Smooth muscle cell (in vitro differentiated cells): Measurements from ENCODE around the gene ELF2. TPM values are rescaled to one million over a fixed set of nuclear protein-coding genes. Genes with fewer than 3 reads are reported as not detected.
"Not testable (repeated sequence)": the region's sequence is repeated elsewhere in the genome, so short reads cannot be mapped to it uniquely, and the experiment has no call there.

Source experiments
- DNase-seq: peaks from one replicate; lab custom pipeline; 2025; ENCODE audit not compliant: unreplicated experiment; lab: John Stamatoyannopoulos, UW
- H2AFZ ChIP-seq: fragments of 200-600 bp; sonication (generic); 2 replicates; pipeline ENCODE4 v1.6.0; 2016; ENCODE audit warnings: antibody characterized with exemption, low read depth, mild to moderate bottlenecking
- H3F3A ChIP-seq: fragments of 200-600 bp; sonication (generic); 2 replicates; pipeline ENCODE4 v1.6.0; 2017; ENCODE audit warnings: antibody characterized with exemption, low read depth
- H3K27ac ChIP-seq: fragments of 200-600 bp; sonication (generic); 2 replicates; pipeline ENCODE4 v1.5.1; 2016; ENCODE audit warnings: low read depth, mild to moderate bottlenecking
- H3K27me3 ChIP-seq: fragments of 200-600 bp; sonication (generic); 2 replicates; pipeline ENCODE4 v1.6.1; 2016; ENCODE audit warnings: low read depth, mild to moderate bottlenecking
- H3K36me3 ChIP-seq: fragments of 200-600 bp; sonication (generic); 2 replicates; pipeline ENCODE4 v1.5.1; 2016; ENCODE audit warnings: low read depth
- H3K4me1 ChIP-seq: fragments of 200-600 bp; sonication (generic); 2 replicates; pipeline ENCODE4 v1.5.1; 2016; ENCODE audit warnings: low read depth
- H3K4me2 ChIP-seq: fragments of 200-600 bp; sonication (generic); 2 replicates; pipeline ENCODE4 v1.6.0; 2016; ENCODE audit warnings: mild to moderate bottlenecking
- H3K4me3 ChIP-seq: fragments of 200-600 bp; sonication (generic); 2 replicates; pipeline ENCODE4 v1.5.1; 2016; ENCODE audit warnings: mild to moderate bottlenecking
- H3K79me2 ChIP-seq: fragments of 200-600 bp; sonication (generic); 2 replicates; pipeline ENCODE4 v1.6.0; 2016; ENCODE audit warnings: low read depth, mild to moderate bottlenecking
- H3K9ac ChIP-seq: fragments of 200-600 bp; sonication (generic); 2 replicates; pipeline ENCODE4 v1.6.0; 2016; ENCODE audit warnings: low read depth
- H3K9me3 ChIP-seq: fragments of 200-600 bp; sonication (generic); replicated peaks from 2 replicates; pipeline ENCODE4 v1.5.1; 2016; ENCODE audit warnings: low read depth
- H4K20me1 ChIP-seq: fragments of 200-600 bp; sonication (generic); 2 replicates; pipeline ENCODE4 v1.6.0; 2016; ENCODE audit warnings: low read depth
- WGBS: methylation state at CpG from one replicate; pipeline ENCODE4 v1.1.7; 2016; ENCODE audit warnings: low lambda C conversion rate; 5-methylcytosine and 5-hydroxymethylcytosine counted together
- polyA plus RNA-seq: library from polyadenylated mRNA; unstranded; fragments of >200 nt; fragmentation: Nextera tagmentation; extraction: Ambion mirVana; gene quantifications from 2 replicates; pipeline ENCODE4 v1.2.1, GENCODE V29; 2016
- total RNA-seq: library from RNA; depleted of rRNA; stranded (reverse); fragments of >200 nt; gene quantifications from 2 replicates; pipeline ENCODE4 v1.2.3, GENCODE V29; 2014
- TF ChIP-seq, protein P1 (sequence below): fragments of 200-600 bp; sonication (generic); IDR thresholded peaks from 2 replicates; pipeline ENCODE4 v1.5.1; 2017; ENCODE audit warnings: borderline replicate concordance, mild to moderate bottlenecking, antibody characterized with exemption; ENCODE audit not compliant: insufficient read depth, poor library complexity, severe bottlenecking

The ELF2 gene
- total and polyA plus RNA-seq, 2 experiments from 2014 or later = 26.1 to 37.2 TPM

DNA sequence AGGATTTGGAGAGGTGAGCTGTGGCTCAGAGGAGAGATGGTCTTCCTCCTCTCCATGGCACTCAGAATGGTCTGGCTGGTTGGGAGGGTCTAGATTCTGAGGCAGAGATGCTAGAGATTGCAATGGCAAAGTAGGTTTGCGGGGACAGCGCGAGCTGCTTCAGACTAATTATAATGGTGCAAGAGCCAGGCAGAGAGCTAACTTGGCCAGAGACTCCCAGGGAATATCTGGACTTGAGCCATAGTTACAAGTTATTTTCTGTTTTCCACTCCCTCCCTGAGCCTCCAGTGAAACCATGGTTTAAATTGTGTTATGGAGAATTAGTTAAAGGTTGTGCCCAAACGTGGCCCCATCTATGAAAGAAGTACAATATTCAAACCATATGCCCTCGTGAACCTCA lies 44.7 kb upstream of the ELF2 start:
- Histone ChIP-seq H3K36me3 (no peaks in the 10 kb centered on the region), H3F3A (no peaks in the 10 kb centered on the region), H2AFZ (no peak overlapping the region), H3K9ac (no peak overlapping the region), H3K4me2 (no peak overlapping the region), H3K4me3 (no peak overlapping the region), H3K4me1 (no peaks in the 10 kb centered on the region), H3K79me2 (no peaks in the 10 kb centered on the region), H3K9me3 (no peaks in the 10 kb centered on the region), H4K20me1 (no peaks in the 10 kb centered on the region), H3K27me3 (no peaks in the 10 kb centered on the region), H3K27ac (no peak overlapping the region)
- DNase-seq = no peak
- 91% methylated on average over 5 of the region's 5 CpGs for WGBS
- TF ChIP-seq, protein P1, sequence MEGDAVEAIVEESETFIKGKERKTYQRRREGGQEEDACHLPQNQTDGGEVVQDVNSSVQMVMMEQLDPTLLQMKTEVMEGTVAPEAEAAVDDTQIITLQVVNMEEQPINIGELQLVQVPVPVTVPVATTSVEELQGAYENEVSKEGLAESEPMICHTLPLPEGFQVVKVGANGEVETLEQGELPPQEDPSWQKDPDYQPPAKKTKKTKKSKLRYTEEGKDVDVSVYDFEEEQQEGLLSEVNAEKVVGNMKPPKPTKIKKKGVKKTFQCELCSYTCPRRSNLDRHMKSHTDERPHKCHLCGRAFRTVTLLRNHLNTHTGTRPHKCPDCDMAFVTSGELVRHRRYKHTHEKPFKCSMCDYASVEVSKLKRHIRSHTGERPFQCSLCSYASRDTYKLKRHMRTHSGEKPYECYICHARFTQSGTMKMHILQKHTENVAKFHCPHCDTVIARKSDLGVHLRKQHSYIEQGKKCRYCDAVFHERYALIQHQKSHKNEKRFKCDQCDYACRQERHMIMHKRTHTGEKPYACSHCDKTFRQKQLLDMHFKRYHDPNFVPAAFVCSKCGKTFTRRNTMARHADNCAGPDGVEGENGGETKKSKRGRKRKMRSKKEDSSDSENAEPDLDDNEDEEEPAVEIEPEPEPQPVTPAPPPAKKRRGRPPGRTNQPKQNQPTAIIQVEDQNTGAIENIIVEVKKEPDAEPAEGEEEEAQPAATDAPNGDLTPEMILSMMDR = no peak

DNA sequence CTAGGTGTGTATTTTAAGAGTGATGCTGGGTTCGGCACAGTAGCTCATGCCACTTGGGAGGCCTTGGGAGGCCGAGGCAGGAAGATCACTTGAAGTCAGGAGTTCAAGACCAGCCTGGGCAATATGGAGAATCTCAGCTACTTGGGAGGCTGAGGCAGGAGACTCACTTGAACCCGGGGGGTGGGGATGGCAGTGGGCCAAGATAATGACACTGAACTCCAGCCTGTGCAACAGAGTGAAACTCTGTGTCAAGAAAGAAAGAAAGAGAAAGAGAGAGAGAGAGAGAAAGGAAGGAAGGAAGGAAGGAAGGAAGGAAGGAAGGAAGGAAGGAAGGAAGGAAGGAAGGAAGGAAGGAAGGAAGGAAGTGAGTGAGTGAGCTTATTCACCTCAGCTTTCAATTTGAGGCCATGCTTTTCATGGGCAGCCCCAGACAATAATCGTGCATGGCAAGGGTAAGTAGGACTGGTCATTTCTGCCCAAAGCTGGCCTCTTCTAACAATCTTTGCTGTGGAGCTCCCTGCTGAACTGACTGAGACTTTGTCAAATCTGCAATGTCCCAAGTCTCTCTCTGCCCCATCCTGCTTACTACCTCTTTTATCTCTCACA lies 42.5 kb upstream of the ELF2 start:
- DNase-seq = no peak
- 89% methylated on average over 4 of the region's 4 CpGs for WGBS
- Histone ChIP-seq H3F3A (no peaks in the 10 kb centered on the region), H3K36me3 (no peaks in the 10 kb centered on the region), H3K4me1 (no peaks in the 10 kb centered on the region), H3K4me3 (no peak overlapping the region), H2AFZ (no peak overlapping the region), H4K20me1 (no peaks in the 10 kb centered on the region), H3K9me3 (no peaks in the 10 kb centered on the region), H3K9ac (no peak overlapping the region), H3K4me2 (no peak overlapping the region), H3K79me2 (no peaks in the 10 kb centered on the region), H3K27ac (no peak overlapping the region), H3K27me3 (no peaks in the 10 kb centered on the region)
- TF ChIP-seq, protein P1 = no peak

DNA sequence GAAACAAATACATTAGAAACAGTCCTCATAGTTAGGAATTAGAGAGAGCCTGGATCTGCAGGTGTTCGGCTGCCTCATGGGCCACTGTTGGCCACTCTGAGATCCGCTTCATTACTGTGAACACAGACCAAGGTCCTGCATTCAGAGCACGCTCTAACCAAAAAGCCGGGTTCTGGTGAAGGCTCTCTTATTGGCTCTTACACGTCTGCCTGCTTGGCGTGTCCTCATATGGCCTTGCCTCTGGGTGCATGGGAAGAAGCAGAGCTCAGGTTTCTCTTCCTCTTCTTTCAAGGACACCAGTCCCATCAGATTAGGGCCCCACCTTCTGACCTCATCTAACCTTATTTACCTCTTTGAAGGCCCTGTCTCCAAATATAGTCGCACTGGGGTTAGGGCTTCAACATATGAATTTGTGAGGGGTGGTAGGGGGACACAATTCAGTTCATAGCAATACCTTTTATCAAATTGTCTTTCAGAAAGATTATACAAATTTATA lies 37.1 kb upstream of the ELF2 start:
- TF ChIP-seq, protein P1 = no peak
- no peak overlapping the region for H2AFZ ChIP-seq

DNA sequence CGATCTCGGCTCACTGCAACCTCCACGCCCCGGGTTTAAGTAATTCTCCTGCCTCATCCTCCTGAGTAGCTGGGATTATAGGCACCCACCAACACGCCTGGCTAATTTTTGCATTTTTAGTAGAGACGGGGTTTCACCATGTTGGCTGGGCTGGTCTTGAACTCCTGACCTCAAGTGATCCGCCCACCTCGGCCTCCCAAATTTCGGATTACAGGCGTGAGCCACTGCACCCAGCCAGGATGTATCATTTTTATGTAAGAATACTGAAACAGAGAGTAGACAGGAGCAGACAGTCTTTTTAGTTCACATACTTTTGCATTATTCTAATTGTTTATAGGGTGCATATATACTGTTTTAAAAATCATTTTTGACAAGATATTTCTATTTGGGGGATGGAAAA lies 36.6 kb upstream of the ELF2 start:
- 94% methylated on average over 10 of the region's 10 CpGs for WGBS
- not testable (repeated sequence) for H3K79me2 ChIP-seq

More for the DNA sequence above, 37.1 kb upstream of the ELF2 start:
- Histone ChIP-seq H4K20me1 (no peaks in the 10 kb centered on the region), H3K4me3 (no peak overlapping the region), H3K36me3 (no peaks in the 10 kb centered on the region), H3K4me1 (no peaks in the 10 kb centered on the region), H3K9ac (no peak overlapping the region), H3F3A (no peaks in the 10 kb centered on the region), H3K27ac (no peak overlapping the region), H3K9me3 (no peaks in the 10 kb centered on the region), H3K4me2 (no peak overlapping the region), H3K27me3 (no peaks in the 10 kb centered on the region), H3K79me2 (no peaks in the 10 kb centered on the region)
- no peak for DNase-seq
- 42% methylated on average over 7 of the region's 7 CpGs for WGBS

More for the DNA sequence above, 36.6 kb upstream of the ELF2 start:
- H3K9ac ChIP-seq, H3F3A ChIP-seq, DNase-seq, H3K36me3 ChIP-seq, H3K9me3 ChIP-seq, H3K27ac ChIP-seq, H3K27me3 ChIP-seq, H2AFZ ChIP-seq, H4K20me1 ChIP-seq, H3K4me2 ChIP-seq, H3K4me1 ChIP-seq, H3K4me3 ChIP-seq: not testable (repeated sequence)
